Measurements from ENCODE around the gene LKAAEAR1.

GRCh38 chr20:64074963-64075362 lies 9.2 kb downstream of the LKAAEAR1 start:
- TF ChIP-seq CTCF (IDR thresholded peaks at IDR 0.05 in 2 of 3, conservative IDR thresholded peaks at IDR 0.05 in 1 of 3; ENCODE audit: insufficient read depth in 2 of 3, low read depth in 1 of 3, low read length in 3 of 3) (no peak), ZKSCAN1 (IDR thresholded peaks at IDR 0.05; ENCODE audit: low read depth, low read length) (no peak), BRF1 (IDR thresholded peaks at IDR 0.05; ENCODE audit: borderline replicate concordance, extremely low read depth, insufficient read length) (no peak), SMARCB1 (IDR thresholded peaks at IDR 0.05; ENCODE audit: insufficient read length, low read depth) (no peak), SNAPC5 (CRISPR knock-in tag; IDR thresholded peaks at IDR 0.05) (no peak), L3MBTL2 (IDR thresholded peaks at IDR 0.05) (no peak), HDAC2 (IDR thresholded peaks at IDR 0.05) (no peak), POLR2A (conservative IDR thresholded peaks at IDR 0.05) (no peak), EZH2 (IDR thresholded peaks at IDR 0.05; ENCODE audit: borderline replicate concordance, low read depth, low read length) (no peak)

Measured in K562 (cell line).